K562 (cell line): ENCODE measurements around the gene RDH14. TPM values are rescaled to one million over a fixed set of nuclear protein-coding genes. Genes with fewer than 3 reads are reported as not detected.
A peak's percentile ranks its signal among the peaks of the same experiment; 100 is the strongest.

Experiments used
- ATAC-seq: fragments of 200-7000 bp; cut with Tn5 transposase; 3 replicates; pipeline ENCODE4 v1.9.1; 2020; ENCODE audit warnings: moderate library complexity
- BruUV-seq: library from RNA; stranded (reverse); fragments of 400-500 nt; replicated peaks from 2 replicates; lab custom pipeline; 2021; lab: Mats Ljungman, UMichigan
- CTCF ChIA-PET: fragments of 300-600 bp; formaldehyde crosslinking; extraction: SDS; loops from one replicate; lab custom pipeline; 2021; ENCODE audit warnings: low intra/inter-chr PET ratio; lab: Yijun Ruan, JAX
- POLR2A ChIA-PET: fragments of 300-600, 350-650 bp; sonication (Branson Sonifier 250); formaldehyde crosslinking; extraction: SDS; loops from one replicate; lab custom pipeline; 2021; ENCODE audit warnings: antibody characterized with exemption, inconsistent platforms; lab: Yijun Ruan, JAX
- DNase-seq, 4 experiments: peaks; one replicate each; pipeline versions ENCODE4 v3.0.0 to v3.0.0-alpha.2; 2011 to 2018; ENCODE audit warnings: low spot score in 3 of 4, mixed read lengths in 3 of 4; ENCODE audit errors: extremely low read depth in 1 of 4
- FAIRE-seq: peaks from 2 replicates; lab custom pipeline; 2011; peaks lifted over from hg19 to GRCh38; lab: Jason Lieb, UNC
- H2AFZ ChIP-seq: 2 replicates; pipeline ENCODE4 v1.6.0; 2011; ENCODE audit warnings: low read depth, low read length, control low read depth, inconsistent platforms
- H3K27ac ChIP-seq: fragments of 200-600 bp; 3 replicates; pipeline ENCODE4 v1.8.0; 2011; ENCODE audit warnings: low read depth, mild to moderate bottlenecking, control low read depth, inconsistent platforms, low read length, moderate library complexity, mixed read lengths; ENCODE audit errors: extremely low read depth
- H3K27me3 ChIP-seq, 2 experiments: fragments of 300-600 bp in 1 of 2; 2 replicates in 1 of 2; 3 replicates in 1 of 2; pipeline versions ENCODE4 v1.6.0 to v1.8.0; 2011; ENCODE audit warnings: inconsistent platforms in 2 of 2, low read length in 2 of 2, mild to moderate bottlenecking in 1 of 2, mixed read lengths in 1 of 2, moderate library complexity in 1 of 2; ENCODE audit not compliant: control insufficient read depth in 2 of 2, insufficient read depth in 2 of 2
- H3K36me3 ChIP-seq: fragments of 300-600 bp; 3 replicates; pipeline ENCODE4 v1.8.0; 2011; ENCODE audit warnings: mild to moderate bottlenecking, low read length, inconsistent platforms; ENCODE audit not compliant: control insufficient read depth, insufficient read depth
- H3K4me1 ChIP-seq, 2 experiments: fragments of 200-600 bp in 1 of 2; replicated peaks in 1 of 2; 2 replicates in 1 of 2; 3 replicates in 1 of 2; pipeline versions ENCODE4 v1.5.1 to v1.8.0; 2011; ENCODE audit warnings: inconsistent platforms in 2 of 2, low read length in 2 of 2, mild to moderate bottlenecking in 1 of 2, mixed read lengths in 1 of 2, moderate library complexity in 1 of 2; ENCODE audit not compliant: control insufficient read depth in 2 of 2, insufficient read depth in 2 of 2
- H3K4me2 ChIP-seq: 2 replicates; pipeline ENCODE4 v1.6.1; 2011; ENCODE audit warnings: low read length, control low read depth, inconsistent platforms, mixed read lengths; ENCODE audit not compliant: insufficient read depth
- H3K4me3 ChIP-seq: fragments of 200-600 bp; sonication (generic), shearing (Covaris generic); 2 replicates; pipeline ENCODE4 v1.5.1; 2016; ENCODE audit warnings: control low read depth, inconsistent platforms
- H3K79me2 ChIP-seq: fragments of 200-600 bp; 3 replicates; pipeline ENCODE4 v1.8.0; 2011; ENCODE audit warnings: low read length, inconsistent platforms; ENCODE audit not compliant: control insufficient read depth, insufficient read depth
- H3K9ac ChIP-seq, 2 experiments: 2 replicates each; pipeline versions ENCODE4 v1.6.0 to v1.6.1; 2011; ENCODE audit warnings: low read depth in 2 of 2, low read length in 2 of 2, control low read depth in 1 of 2, inconsistent platforms in 1 of 2, mild to moderate bottlenecking in 1 of 2, mixed read lengths in 1 of 2; ENCODE audit not compliant: insufficient read depth in 1 of 2
- H3K9me1 ChIP-seq: one replicate; pipeline ENCODE4 v1.6.0; 2011; ENCODE audit warnings: inconsistent platforms, mild to moderate bottlenecking, low read length, moderate library complexity; ENCODE audit not compliant: control insufficient read depth, insufficient read depth
- H3K9me3 ChIP-seq: replicated peaks from 2 replicates; pipeline ENCODE4 v1.5.1; 2011; ENCODE audit warnings: low read depth, low read length, inconsistent platforms; ENCODE audit not compliant: control insufficient read depth, insufficient read depth
- H4K20me1 ChIP-seq: replicated peaks from 2 replicates; pipeline ENCODE4 v1.6.1; 2011; ENCODE audit warnings: low read length, inconsistent platforms, mixed read lengths; ENCODE audit not compliant: control insufficient read depth, insufficient read depth
- CEBPG ChIP-seq, 3 experiments: fragments of 200-800 bp in 1 of 3; sonication (Bioruptor generic) in 1 of 3; sonication (generic) in 1 of 3; formaldehyde crosslinking in 1 of 3; IDR thresholded peaks in 2 of 3; conservative IDR thresholded peaks in 1 of 3; 2 replicates each; pipeline versions ENCODE4 v1.6.1 to v1.8.0; 2016 to 2022; ENCODE audit warnings: missing compliant biosample characterization in 2 of 3, missing genetic modification characterization in 2 of 3, mild to moderate bottlenecking in 1 of 3, missing genetic modification reagents in 1 of 3
- E2F3 ChIP-seq: fragments of 250-450 bp; sonication (Bioruptor Pico); IDR thresholded peaks from 2 replicates; pipeline ENCODE4 v1.4.0; 2020; ENCODE audit warnings: mild to moderate bottlenecking
- EHMT2 ChIP-seq: fragments of 450-650 bp; IDR thresholded peaks from 2 replicates; pipeline ENCODE4 v1.6.1; 2018; ENCODE audit warnings: antibody characterized with exemption
- HOXB6 ChIP-seq: fragments of 250-450 bp; sonication (Bioruptor Pico); IDR thresholded peaks from 2 replicates; pipeline ENCODE4 v1.5.1; 2022; ENCODE audit warnings: mild to moderate bottlenecking, borderline replicate concordance
- MXI1 ChIP-seq: IDR thresholded peaks from 2 replicates; pipeline ENCODE4 v1.6.1; 2011; ENCODE audit warnings: low read depth, mild to moderate bottlenecking, improper control_type of control experiment, low read length
- SMC3 ChIP-seq: conservative IDR thresholded peaks from 2 replicates; pipeline ENCODE4 v1.6.1; 2011; ENCODE audit warnings: low read depth, low read length, improper control_type of control experiment; ENCODE audit not compliant: insufficient read depth
- WGBS: fragments of 100-300 bp; shearing (Covaris generic); methylation state at CpG from one replicate; pipeline ENCODE4 v1.1.6; 2016; ENCODE audit warnings: low coverage, mixed read lengths; ENCODE audit not compliant: insufficient coverage; ENCODE audit errors: missing lambda C conversion rate; 5-methylcytosine and 5-hydroxymethylcytosine counted together
- in situ Hi-C: fragments of 300-500 bp; cut with MboI; formaldehyde crosslinking; loops from 4 replicates; pipeline ENCODE4 v1.15.0; 2018; ENCODE audit warnings: inconsistent platforms, mixed read lengths
- intact Hi-C: fragments of 100-400 bp; cut with micrococcal nuclease; formaldehyde crosslinking; loops from 2 replicates; pipeline ENCODE4 v1.14.2; 2022
- polyA plus RNA-seq, 8 experiments: library from polyadenylated mRNA; depleted of rRNA in 4 of 8; stranded (reverse) in 5 of 8; unstranded in 3 of 8; fragments of >200 nt; fragmentation: Nextera tagmentation in 2 of 8; fragmentation: Illumina TruSeq in 1 of 8; extraction: Ambion mirVana in 2 of 8; extraction: Trizol in 1 of 8; gene quantifications; 2 replicates each; pipeline versions ENCODE4 v1.2.1 to v1.2.3, GENCODE V29; 2011 to 2014; ENCODE audit warnings: inconsistent platforms in 1 of 8, missing spikeins in 1 of 8
- total RNA-seq, 7 experiments: library from RNA; depleted of rRNA in 6 of 7; stranded (reverse); fragments of >200 nt in 6 of 7; fragmentation: Illumina TruSeq in 2 of 7; extraction: Trizol in 2 of 7; gene quantifications; 2 replicates each; pipeline versions ENCODE4 v1.2.1 to v1.2.3, GENCODE V29; 2011 to 2021; ENCODE audit warnings: low replicate concordance in 1 of 7
- TF ChIP-seq, protein P1 (sequence below): fragments of 450-650 bp; IDR thresholded peaks from 2 replicates; pipeline ENCODE4 v1.7.1; 2018; ENCODE audit warnings: mild to moderate bottlenecking, low read depth; ENCODE audit not compliant: partially characterized antibody

The RDH14 gene
- total and polyA plus RNA-seq, 9 of the 15 experiments (the other 6 are each of a cell fraction or from before 2014, with no cell fraction given): 6.7 to 26.2 (median 20.9) TPM

DNA sequence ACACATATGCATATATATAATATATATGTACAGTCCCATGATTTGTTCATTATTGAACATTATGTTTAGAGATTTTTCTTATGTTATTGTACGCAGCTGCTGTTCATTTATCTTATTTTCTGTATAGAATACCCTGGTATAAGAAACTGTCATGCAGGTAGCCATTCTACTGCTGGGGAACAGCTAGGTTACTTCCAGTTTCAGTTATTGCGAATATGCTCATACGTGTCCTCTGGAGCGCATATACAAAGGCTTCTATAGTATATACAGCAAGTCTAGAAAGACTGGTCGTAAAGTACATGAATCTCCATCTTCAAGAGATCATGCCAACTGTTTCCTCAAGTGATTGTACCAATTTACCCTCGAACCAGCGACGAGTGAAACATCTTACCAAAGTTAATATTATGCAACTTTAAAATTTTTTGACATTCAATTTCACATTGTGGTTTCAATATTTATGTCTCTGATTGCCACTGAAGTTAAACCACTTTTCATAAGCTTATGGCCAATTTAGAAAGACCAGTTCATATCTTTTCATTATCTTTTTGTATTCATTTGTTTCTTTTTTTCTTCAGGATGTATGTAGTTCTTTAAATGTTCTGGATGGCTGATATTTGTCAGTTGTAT is 53.5 kb downstream of the RDH14 start:
- Histone ChIP-seq H3K4me3 (no peak overlapping the region), H3K9ac (no peak overlapping the region), H2AFZ (no peak overlapping the region), H3K4me2 (no peak overlapping the region), H3K27me3 (no peaks in the 10 kb centered on the region), H4K20me1 (no peaks in the 10 kb centered on the region), H3K36me3 (no peaks in the 10 kb centered on the region), H3K79me2 (no peaks in the 10 kb centered on the region), H3K9me3 (no peaks in the 10 kb centered on the region), H3K4me1 (no peaks in the 10 kb centered on the region), H3K9me1 (no peaks in the 10 kb centered on the region), H3K27ac (no peak overlapping the region)
- CTCF ChIA-PET: no interaction called here
- in situ Hi-C loops (no loop called here), intact Hi-C loops (no loop called here)
- FAIRE-seq (no peak), DNase-seq (no peak), ATAC-seq (no peak)
- no TSS peak for BruUV-seq
- 3% methylated on average over 8 of the region's 8 CpGs for WGBS
- POLR2A ChIA-PET: no interaction called here
- no peak for TF ChIP-seq EHMT2
- TF ChIP-seq, protein P1, sequence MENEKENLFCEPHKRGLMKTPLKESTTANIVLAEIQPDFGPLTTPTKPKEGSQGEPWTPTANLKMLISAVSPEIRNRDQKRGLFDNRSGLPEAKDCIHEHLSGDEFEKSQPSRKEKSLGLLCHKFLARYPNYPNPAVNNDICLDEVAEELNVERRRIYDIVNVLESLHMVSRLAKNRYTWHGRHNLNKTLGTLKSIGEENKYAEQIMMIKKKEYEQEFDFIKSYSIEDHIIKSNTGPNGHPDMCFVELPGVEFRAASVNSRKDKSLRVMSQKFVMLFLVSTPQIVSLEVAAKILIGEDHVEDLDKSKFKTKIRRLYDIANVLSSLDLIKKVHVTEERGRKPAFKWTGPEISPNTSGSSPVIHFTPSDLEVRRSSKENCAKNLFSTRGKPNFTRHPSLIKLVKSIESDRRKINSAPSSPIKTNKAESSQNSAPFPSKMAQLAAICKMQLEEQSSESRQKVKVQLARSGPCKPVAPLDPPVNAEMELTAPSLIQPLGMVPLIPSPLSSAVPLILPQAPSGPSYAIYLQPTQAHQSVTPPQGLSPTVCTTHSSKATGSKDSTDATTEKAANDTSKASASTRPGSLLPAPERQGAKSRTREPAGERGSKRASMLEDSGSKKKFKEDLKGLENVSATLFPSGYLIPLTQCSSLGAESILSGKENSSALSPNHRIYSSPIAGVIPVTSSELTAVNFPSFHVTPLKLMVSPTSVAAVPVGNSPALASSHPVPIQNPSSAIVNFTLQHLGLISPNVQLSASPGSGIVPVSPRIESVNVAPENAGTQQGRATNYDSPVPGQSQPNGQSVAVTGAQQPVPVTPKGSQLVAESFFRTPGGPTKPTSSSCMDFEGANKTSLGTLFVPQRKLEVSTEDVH: no peak
- no peak for TF ChIP-seq HOXB6
- TF ChIP-seq SMC3: no peak
- TF ChIP-seq MXI1: no peak
- no peak for TF ChIP-seq E2F3
- no peak for TF ChIP-seq CEBPG (CRISPR knock-in tag; IDR thresholded peaks at IDR 0.05)
- TF ChIP-seq CEBPG (tag; conservative IDR thresholded peaks at IDR 0.05 in 1 of 2, IDR thresholded peaks at IDR 0.05 in 1 of 2): peak in 1 of 2 experiments; percentile 40; a peak in 1 of 4 replicates
